GM21529 (cell line): ENCODE results near the gene RABGGTA.
"Not testable (repeated sequence)": the region's sequence is repeated elsewhere in the genome, so short reads cannot be mapped to it uniquely, and the experiment has no call there.

Experiments
- ATAC-seq: cut with Tn5 transposase; IDR thresholded peaks from one replicate; pipeline ENCODE4 v1.9.1; 2021; ENCODE audit not compliant: unreplicated experiment

Gene RABGGTA

GRCh38 chr14:24245350-24245749 lies 26.0 kb downstream of the RABGGTA start:
- ATAC-seq, result not testable (repeated sequence)

GRCh38 chr14:24243336-24243836 lies 28.0 kb downstream of the RABGGTA start:
- ATAC-seq, result no peak

GRCh38 chr14:24241829-24242443 lies 29.5 kb downstream of the RABGGTA start:
- peak; percentile 76 for ATAC-seq

- no peak for ATAC-seq
Measured at GRCh38 chr14:24240110-24240918, 31.1 kb downstream of the RABGGTA start.

- no peak for ATAC-seq
Measured at GRCh38 chr14:24238527-24239037, 32.8 kb downstream of the RABGGTA start.

GRCh38 chr14:24238123-24238522 lies 33.3 kb downstream of the RABGGTA start:
- ATAC-seq, result no peak

- ATAC-seq, result no peak
Measured at GRCh38 chr14:24237463-24237955, 33.9 kb downstream of the RABGGTA start.

GRCh38 chr14:24236689-24237462 lies 34.5 kb downstream of the RABGGTA start:
- no peak for ATAC-seq

GRCh38 chr14:24235804-24236688 lies 35.4 kb downstream of the RABGGTA start:
- ATAC-seq, result no peak

- no peak for ATAC-seq
Measured at GRCh38 chr14:24234095-24235005, 37.0 kb downstream of the RABGGTA start.

GRCh38 chr14:24233538-24233866 lies 37.9 kb downstream of the RABGGTA start:
- no peak for ATAC-seq

GRCh38 chr14:24232645-24233537 lies 38.5 kb downstream of the RABGGTA start, which contains the start of gene GMPR2:
Gene GMPR2, plus strand, starts transcription at chr14:24232929. Its CDS starts 325 bp downstream, at chr14:24233254.
- ATAC-seq, result peak; percentile 65

- peak; percentile 78 for ATAC-seq
Measured at GRCh38 chr14:24232121-24232644, 39.2 kb downstream of the RABGGTA start, which contains the start of gene NEDD8. Gene NEDD8, minus strand, starts transcription at chr14:24232367. Its CDS starts 100 bp downstream, at chr14:24232267.

GRCh38 chr14:24231263-24232120 lies 39.9 kb downstream of the RABGGTA start:
- ATAC-seq, result peak; percentile 6

GRCh38 chr14:24228902-24229301 lies 42.5 kb downstream of the RABGGTA start:
- no peak for ATAC-seq

- ATAC-seq, result no peak
Measured at GRCh38 chr14:24226473-24226872, 44.9 kb downstream of the RABGGTA start.

- ATAC-seq, result no peak
Measured at GRCh38 chr14:24224618-24225071, 46.8 kb downstream of the RABGGTA start.
